Measurements from ENCODE around the gene ZNF573.
"Not testable (repeated sequence)": the region's sequence is repeated elsewhere in the genome, so short reads cannot be mapped to it uniquely, and the experiment has no call there.

ZNF573 gene

DNA sequence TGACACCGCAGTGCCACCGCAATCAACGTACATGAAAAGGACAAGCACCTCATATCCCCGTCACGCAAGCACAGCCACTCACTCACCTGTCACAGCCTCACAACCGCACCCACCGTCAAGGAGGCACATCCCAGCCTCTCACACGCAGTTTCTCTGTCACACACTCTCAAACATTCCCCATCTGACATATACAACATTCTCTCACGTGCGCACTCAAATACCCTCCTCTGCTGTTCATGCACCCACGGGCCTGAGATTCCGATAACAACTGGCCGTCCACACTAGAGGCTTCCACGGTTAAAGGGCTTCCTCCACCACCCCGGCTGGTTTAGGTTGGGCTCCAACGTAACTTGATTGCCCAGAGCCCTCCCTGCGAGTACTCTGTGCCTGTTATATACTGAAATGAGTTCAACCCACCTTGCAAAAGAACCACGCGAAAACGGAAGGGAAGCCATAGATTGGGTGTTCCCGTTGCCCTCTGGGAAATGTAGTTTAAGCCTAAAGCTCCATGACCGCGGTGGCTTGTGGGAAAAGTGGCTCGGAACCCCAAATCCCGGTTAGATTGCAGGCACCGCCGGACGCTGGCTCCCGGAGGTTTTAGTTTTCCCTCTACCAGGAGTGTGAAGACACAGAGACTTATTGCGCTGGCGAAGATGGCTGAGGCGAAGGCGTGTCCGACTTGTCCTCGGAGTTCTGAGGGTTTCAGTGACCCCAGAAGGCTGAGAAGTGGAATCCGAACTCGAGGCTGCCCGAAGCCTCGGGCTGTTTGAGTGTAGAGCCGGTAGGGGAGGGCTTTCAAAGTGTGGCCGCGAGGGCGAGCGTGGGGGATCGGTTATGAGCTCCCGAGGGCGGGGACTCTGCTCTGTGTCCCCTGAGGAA, at the start of gene ZNF573:
ZNF573 (minus strand) TSS at position 460 of the 879 bp plus-strand sequence. CDS start 5,857 bp downstream, outside the sequence.
- in situ Hi-C loops (cut with MboI; ENCODE audit: low sequenced_read_pairs): no loop called here

- in situ Hi-C loops (cut with MboI; ENCODE audit: low sequenced_read_pairs): no loop called here
These were observed 38.0 kb upstream of the ZNF573 start for GRCh38 chr19:37817180-37817981.

GRCh38 chr19:37815611-37816010, 36.2 kb upstream of the ZNF573 start:
- in situ Hi-C loops (cut with MboI; ENCODE audit: low sequenced_read_pairs): not testable (repeated sequence)

DNA sequence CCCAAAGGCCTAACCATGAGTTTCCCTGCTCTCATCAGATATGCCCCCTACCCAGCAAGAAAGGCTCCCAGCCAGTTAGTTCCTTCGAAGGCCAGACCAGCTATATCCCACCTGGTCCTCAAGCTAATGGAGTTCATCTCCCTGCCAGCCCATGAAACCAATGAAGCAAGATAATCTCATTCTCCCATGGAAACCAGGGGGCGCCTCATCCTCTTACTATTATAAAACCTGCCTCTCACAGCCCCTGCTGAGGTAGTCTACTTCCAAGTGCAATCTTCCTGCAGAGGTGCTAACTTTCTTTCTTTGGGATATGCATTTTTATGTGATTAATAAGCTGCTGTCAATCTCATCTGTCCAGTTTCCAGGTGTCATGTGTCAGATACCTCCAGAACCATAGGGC, 34.0 kb upstream of the ZNF573 start:
- in situ Hi-C loops (cut with MboI; ENCODE audit: low sequenced_read_pairs): no loop called here

DNA sequence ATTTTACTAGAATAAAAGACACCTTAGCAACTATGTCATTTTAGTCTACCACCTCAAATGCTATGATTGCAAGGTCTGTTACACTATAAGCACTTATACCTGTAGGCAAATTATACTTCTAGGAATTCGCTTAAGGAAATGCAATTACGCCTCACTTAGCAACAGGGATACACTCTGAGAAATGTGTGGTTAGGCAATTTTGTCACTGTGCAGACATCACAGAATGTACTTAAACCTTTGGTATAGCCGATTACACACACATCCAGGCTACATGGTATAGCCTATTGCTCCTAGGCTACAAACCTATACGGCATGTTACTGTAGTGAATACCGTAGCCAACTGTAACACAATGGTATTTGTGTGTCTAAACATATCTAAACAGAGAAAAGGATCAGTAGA, 30.0 kb upstream of the ZNF573 start:
- in situ Hi-C loops (cut with MboI; ENCODE audit: low sequenced_read_pairs): no loop called here

DNA sequence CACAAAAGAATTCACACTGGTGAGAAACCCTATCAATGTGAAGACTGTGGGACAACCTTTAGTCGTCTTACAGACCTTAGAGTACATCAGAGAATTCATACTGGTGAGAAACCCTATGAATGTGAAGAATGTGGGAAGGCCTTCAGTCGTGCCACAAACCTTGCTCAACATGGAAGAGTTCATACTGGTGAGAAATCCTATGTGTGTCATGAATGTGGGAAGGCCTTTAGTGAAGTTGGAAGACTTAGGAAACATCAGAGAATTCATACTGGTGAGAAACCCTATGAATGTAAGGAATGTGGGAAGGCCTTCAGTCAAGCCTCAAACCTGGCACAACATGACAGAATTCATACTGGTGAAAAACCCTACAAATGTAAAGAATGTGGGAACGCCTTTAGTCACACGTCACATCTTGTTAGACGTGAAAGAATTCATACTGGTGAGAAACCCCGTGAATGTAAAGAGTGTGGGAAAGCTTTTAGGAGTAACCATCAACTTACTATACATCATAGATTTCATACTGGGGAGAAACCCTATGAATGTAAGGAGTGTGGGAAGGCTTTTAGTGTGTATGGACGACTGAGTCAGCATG, 24.0 kb upstream of the ZNF573 start:
- in situ Hi-C loops (cut with MboI; ENCODE audit: low sequenced_read_pairs): no loop called here

DNA sequence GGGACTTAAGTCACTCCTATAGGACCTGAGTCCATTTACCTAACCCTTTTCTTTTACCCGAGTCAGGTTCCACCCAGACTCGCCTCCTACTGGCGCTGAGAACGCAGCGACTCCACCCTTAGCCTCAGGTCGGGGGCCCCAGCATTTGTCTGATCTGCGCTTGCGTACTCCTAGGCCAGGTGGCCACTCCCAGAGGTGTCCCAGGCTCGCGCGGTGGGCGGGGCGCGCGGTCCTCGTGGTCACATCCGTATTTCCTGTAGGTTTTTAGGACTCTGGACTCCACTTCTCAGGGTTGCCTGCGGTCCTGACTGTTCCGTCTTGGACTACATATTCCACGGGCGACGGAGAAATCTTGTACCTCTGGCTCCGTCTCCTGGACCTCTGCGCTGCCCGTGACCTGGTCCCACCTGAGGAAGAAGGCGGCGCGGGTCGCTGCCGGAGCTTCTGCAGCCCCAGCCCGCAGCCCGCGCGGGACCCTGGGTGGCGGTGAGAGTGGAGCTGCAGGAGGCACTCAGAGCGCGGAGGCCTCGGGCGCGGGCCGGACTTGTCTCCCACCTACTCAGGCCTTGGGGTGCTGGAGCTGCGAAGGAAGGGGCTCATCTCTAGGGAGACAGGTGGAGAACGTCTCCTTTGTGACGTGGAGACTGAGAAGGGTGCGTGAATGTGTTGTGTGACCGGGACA, 11.0 kb upstream of the ZNF573 start:
- in situ Hi-C loops (cut with MboI; ENCODE audit: low sequenced_read_pairs): no loop called here

DNA sequence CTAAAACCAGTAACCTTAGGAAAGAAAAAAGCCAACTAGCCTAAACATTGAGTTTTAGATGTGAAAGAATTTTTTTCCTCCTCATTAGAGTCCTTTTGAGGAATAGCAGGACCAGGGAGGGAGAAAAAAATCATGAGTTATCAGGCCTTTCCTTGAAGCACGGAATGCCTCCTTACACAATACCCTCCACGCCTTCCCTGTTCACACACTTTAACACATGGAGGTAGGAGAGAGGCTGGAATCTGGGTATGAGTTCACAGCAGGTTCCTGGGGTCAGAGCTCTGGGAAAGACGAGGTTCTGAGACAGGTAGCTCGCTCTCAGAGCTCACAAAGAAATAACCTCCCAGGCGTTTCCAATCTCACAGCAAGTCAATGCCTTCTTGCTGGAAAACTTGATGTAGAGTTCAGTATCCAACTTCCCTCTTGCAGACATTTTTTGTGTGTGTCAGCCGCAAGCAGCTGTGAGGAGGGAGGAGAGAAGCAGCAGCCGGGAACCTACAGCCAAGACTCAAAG, 716 bp downstream of the ZNF573 start:
- in situ Hi-C loops (cut with MboI; ENCODE audit: low sequenced_read_pairs): no loop called here

DNA sequence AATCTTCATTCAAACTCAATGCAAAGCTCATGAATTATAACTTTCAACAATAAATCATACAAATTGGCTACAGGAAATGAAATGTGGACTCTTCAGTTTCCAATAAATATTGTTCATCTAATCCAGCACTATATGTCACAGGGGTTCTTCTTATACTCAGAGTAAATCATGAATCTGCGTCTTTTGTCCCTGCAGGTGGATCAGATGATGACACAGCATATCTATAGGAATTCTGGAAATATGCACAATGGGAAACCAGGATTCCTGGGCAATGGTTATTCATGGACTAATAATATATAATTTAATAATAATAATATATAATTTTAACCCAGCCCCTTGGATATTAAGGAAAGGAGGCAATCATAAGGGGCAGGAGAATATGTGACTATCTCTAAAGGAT, 8.4 kb downstream of the ZNF573 start:
- in situ Hi-C loops (cut with MboI; ENCODE audit: low sequenced_read_pairs): no loop called here

- in situ Hi-C loops (cut with MboI; ENCODE audit: low sequenced_read_pairs): no loop called here
These were observed 15.9 kb downstream of the ZNF573 start for GRCh38 chr19:37763488-37763887.

DNA sequence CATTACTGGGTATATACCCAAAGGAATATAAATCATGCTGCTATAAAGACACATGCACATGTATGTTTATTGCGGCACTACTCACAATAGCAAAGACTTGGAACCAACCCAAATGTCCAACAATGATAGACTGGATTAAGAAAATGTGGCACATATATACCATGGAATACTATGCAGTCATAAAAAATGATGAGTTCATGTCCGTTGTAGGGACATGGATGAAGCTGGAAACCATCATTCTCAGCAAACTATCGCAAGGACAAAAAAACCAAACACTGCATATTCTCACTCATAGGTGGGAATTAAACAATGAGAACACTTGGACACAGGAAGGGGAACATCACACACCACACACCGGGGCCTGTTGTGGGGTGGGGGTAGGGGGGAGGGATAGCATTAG, 21.7 kb downstream of the ZNF573 start:
- in situ Hi-C loops (cut with MboI; ENCODE audit: low sequenced_read_pairs): not testable (repeated sequence)

GRCh38 chr19:37738371-37738770, 41.0 kb downstream of the ZNF573 start:
- in situ Hi-C loops (cut with MboI; ENCODE audit: low sequenced_read_pairs): no loop called here

GRCh38 chr19:37725181-37725580, 54.2 kb downstream of the ZNF573 start:
- in situ Hi-C loops (cut with MboI; ENCODE audit: low sequenced_read_pairs): no loop called here

GRCh38 chr19:37719927-37720265, 59.5 kb downstream of the ZNF573 start:
- in situ Hi-C loops (cut with MboI; ENCODE audit: low sequenced_read_pairs): no loop called here

GRCh38 chr19:37719111-37719926, 60.1 kb downstream of the ZNF573 start, which contains the start of gene ZNF607:
ZNF607 (minus strand) TSS chr19:37719761; CDS start chr19:37711618, 8,143 bp downstream.
- in situ Hi-C loops (cut with MboI; ENCODE audit: low sequenced_read_pairs): no loop called here

GRCh38 chr19:37718304-37718703, 61.1 kb downstream of the ZNF573 start:
- in situ Hi-C loops (cut with MboI; ENCODE audit: low sequenced_read_pairs): no loop called here

- in situ Hi-C loops (cut with MboI; ENCODE audit: low sequenced_read_pairs): no loop called here
These were observed 63.2 kb downstream of the ZNF573 start for GRCh38 chr19:37716140-37716539.

GRCh38 chr19:37706052-37706605, 73.3 kb downstream of the ZNF573 start:
- in situ Hi-C loops (cut with MboI; ENCODE audit: low sequenced_read_pairs): no loop called here

- in situ Hi-C loops (cut with MboI; ENCODE audit: low sequenced_read_pairs): no loop called here
These were observed 80.3 kb downstream of the ZNF573 start for GRCh38 chr19:37699057-37699456.

- in situ Hi-C loops (cut with MboI; ENCODE audit: low sequenced_read_pairs): no loop called here
These were observed 81.2 kb downstream of the ZNF573 start for GRCh38 chr19:37698216-37698615.
